Measurements from ENCODE around the gene CDON.
"Not testable (repeated sequence)": the region's sequence is repeated elsewhere in the genome, so short reads cannot be mapped to it uniquely, and the experiment has no call there.

Gene CDON

DNA sequence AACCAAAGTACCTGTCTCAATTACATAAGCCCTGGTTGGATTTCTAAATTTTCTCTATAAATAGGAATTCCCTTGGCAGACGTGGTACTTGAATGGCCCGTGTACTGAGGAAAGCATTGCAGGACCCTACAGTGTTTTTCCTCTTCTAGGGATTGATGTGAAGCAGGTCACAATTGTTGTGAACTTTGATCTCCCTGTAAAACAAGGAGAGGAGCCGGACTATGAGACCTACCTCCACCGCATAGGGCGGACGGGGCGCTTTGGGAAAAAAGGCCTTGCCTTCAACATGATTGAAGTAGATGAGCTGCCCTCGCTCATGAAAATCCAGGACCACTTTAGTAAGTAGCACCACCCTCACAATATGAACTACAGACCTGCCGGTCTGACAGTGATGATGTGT lies 141.6 kb downstream of the CDON start:
- peaks cover 3 to 11% (median 10%) of the 10 kb centered on the region in 5 donors for H3K27me3 ChIP-seq (ENCODE audit: control insufficient read depth in 5 of 5, insufficient read depth in 4 of 5, low read length in 5 of 5)
- H3K4me1 ChIP-seq (ENCODE audit: control insufficient read depth in 5 of 5, insufficient read depth in 5 of 5, low read length in 5 of 5): no peaks in the 10 kb centered on the region
- H3K4me3 ChIP-seq (ENCODE audit: low read depth in 1 of 5, low read length in 5 of 5): no peak overlapping the region
- H3K9ac ChIP-seq (ENCODE audit: low read length in 5 of 5): no peak overlapping the region
- H3K27ac ChIP-seq (ENCODE audit: low read depth, low read length): no peak overlapping the region
- H3K36me3 ChIP-seq (ENCODE audit: control insufficient read depth in 5 of 5, insufficient read depth in 5 of 5, low read length in 5 of 5): no peaks in the 10 kb centered on the region
- H3K9me3 ChIP-seq (ENCODE audit: control insufficient read depth in 5 of 5, low read length in 5 of 5): no peaks in the 10 kb centered on the region

DNA sequence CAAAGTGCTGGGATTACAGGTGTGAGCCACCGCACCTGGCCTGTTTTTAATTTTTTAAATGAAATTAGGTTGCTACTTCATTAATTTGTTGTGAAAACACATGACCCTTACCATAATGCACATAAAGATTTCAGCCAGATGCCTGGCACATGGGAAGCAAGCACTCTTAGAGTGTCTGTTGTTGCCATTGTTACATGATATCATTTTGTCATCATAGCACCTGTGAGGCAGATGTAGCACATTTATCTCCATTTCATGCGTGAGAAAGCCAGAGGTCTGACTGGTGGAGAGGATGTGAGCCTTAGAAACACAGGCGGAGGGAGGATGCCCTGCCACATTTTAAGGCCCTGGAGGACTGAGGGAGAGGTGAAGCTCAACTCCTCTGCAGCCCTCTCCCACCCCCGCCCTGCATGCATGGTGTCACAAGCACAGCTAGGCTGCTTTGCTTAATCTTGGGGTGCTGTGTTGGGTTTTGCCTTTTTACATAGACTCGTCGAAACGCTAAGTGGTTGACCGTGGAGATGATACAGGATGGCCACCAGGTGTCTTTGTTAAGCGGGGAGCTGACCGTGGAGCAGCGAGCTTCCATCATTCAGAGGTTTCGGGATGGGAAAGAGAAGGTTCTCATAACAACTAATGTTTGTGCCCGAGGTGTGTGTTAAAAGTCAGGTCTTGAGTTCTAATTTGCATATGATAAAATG lies 144.4 kb downstream of the CDON start:
- H3K27me3 ChIP-seq (ENCODE audit: control insufficient read depth in 5 of 5, insufficient read depth in 4 of 5, low read length in 5 of 5): peaks cover 3 to 11% (median 10%) of the 10 kb centered on the region in 5 donors
- H3K4me3 ChIP-seq (ENCODE audit: low read depth in 1 of 5, low read length in 5 of 5): no peak overlapping the region
- no peaks in the 10 kb centered on the region for H3K36me3 ChIP-seq (ENCODE audit: control insufficient read depth in 5 of 5, insufficient read depth in 5 of 5, low read length in 5 of 5)
- no peaks in the 10 kb centered on the region for H3K4me1 ChIP-seq (ENCODE audit: control insufficient read depth in 5 of 5, insufficient read depth in 5 of 5, low read length in 5 of 5)
- H3K9me3 ChIP-seq (ENCODE audit: control insufficient read depth in 5 of 5, low read length in 5 of 5): no peaks in the 10 kb centered on the region
- no peak overlapping the region for H3K27ac ChIP-seq (ENCODE audit: low read depth, low read length)
- no peak overlapping the region for H3K9ac ChIP-seq (ENCODE audit: low read length in 5 of 5)

DNA sequence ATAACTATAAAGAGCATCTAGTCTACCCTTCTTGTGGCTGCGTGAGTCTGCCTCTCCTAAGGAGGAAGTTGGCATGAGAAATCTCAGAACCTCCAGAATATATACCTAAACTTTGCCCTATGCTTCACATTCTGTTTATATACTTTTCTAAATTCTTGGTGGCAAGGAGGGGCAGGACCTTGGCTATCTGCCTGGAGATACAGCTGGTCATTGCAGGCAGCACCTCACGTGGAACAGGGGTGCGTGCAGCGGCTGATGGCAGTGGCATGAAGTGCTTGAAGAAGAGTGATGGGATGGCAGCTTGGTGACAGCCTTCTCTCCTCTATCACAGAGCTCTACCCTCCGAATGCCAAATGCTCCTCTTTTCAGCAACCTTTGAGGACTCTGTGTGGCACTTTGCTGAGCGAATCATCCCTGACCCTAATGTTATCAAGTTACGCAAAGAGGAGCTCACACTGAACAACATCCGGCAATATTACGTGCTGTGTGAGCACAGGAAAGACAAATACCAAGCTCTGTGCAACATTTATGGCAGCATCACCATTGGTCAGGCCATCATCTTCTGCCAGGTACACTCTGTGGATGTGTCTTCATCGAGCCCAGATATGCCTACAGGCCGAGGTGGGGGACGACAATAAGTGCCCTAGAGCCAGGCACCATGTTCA lies 145.9 kb downstream of the CDON start:
- H3K36me3 ChIP-seq (ENCODE audit: control insufficient read depth in 5 of 5, insufficient read depth in 5 of 5, low read length in 5 of 5): no peaks in the 10 kb centered on the region
- H3K9ac ChIP-seq (ENCODE audit: low read length in 5 of 5): no peak overlapping the region
- peaks cover 3 to 11% (median 10%) of the 10 kb centered on the region in 5 donors for H3K27me3 ChIP-seq (ENCODE audit: control insufficient read depth in 5 of 5, insufficient read depth in 4 of 5, low read length in 5 of 5)
- H3K9me3 ChIP-seq (ENCODE audit: control insufficient read depth in 5 of 5, low read length in 5 of 5): no peaks in the 10 kb centered on the region
- H3K27ac ChIP-seq (ENCODE audit: low read depth, low read length): no peak overlapping the region
- H3K4me3 ChIP-seq (ENCODE audit: low read depth in 1 of 5, low read length in 5 of 5): no peak overlapping the region
- no peaks in the 10 kb centered on the region for H3K4me1 ChIP-seq (ENCODE audit: control insufficient read depth in 5 of 5, insufficient read depth in 5 of 5, low read length in 5 of 5)

DNA sequence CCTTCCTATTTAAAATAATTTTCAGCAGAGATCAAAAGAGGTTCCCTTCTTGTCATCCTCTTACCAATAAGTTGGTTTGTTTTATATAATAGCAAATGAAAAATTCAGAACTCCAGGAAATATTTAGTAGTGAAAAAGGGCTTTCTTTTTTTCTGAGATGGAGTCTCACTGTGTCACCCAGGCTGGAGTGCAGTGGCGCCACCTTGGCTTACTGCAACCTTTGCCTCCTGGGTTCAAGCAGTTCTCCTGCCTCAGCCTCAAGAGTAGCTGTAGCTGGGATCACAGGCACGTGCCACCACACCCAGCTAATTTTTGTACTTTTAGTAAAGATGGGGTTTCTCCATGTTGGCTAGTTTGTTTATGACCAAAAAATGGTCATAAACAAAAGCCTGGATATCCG lies 148.1 kb downstream of the CDON start:
- not testable (repeated sequence) for H3K36me3 ChIP-seq (ENCODE audit: control insufficient read depth in 5 of 5, insufficient read depth in 5 of 5, low read length in 5 of 5); H3K4me3 ChIP-seq (ENCODE audit: low read depth in 1 of 5, low read length in 5 of 5); H3K27ac ChIP-seq (ENCODE audit: low read depth, low read length); H3K4me1 ChIP-seq (ENCODE audit: control insufficient read depth in 5 of 5, insufficient read depth in 5 of 5, low read length in 5 of 5); H3K9me3 ChIP-seq (ENCODE audit: control insufficient read depth in 5 of 5, low read length in 5 of 5); H3K9ac ChIP-seq (ENCODE audit: low read length in 5 of 5)
- H3K27me3 ChIP-seq (ENCODE audit: control insufficient read depth in 5 of 5, insufficient read depth in 4 of 5, low read length in 5 of 5): peaks cover under 1 to 13% (median 10%) of the 10 kb centered on the region in 5 donors

GRCh38 chr11:125910226-125910849 lies 152.3 kb downstream of the CDON start:
- H3K9ac ChIP-seq (ENCODE audit: low read length in 5 of 5): no peak overlapping the region
- H3K36me3 ChIP-seq (ENCODE audit: control insufficient read depth in 5 of 5, insufficient read depth in 5 of 5, low read length in 5 of 5): no peaks in the 10 kb centered on the region
- H3K27ac ChIP-seq (ENCODE audit: low read depth, low read length): no peak overlapping the region
- H3K27me3 ChIP-seq (ENCODE audit: control insufficient read depth in 5 of 5, insufficient read depth in 4 of 5, low read length in 5 of 5): peaks cover 0 to 9% (median 5%) of the 10 kb centered on the region in 5 donors
- no peaks in the 10 kb centered on the region for H3K9me3 ChIP-seq (ENCODE audit: control insufficient read depth in 5 of 5, low read length in 5 of 5)
- no peak overlapping the region for H3K4me3 ChIP-seq (ENCODE audit: low read depth in 1 of 5, low read length in 5 of 5)
- H3K4me1 ChIP-seq (ENCODE audit: control insufficient read depth in 5 of 5, insufficient read depth in 5 of 5, low read length in 5 of 5): no peaks in the 10 kb centered on the region
